Urinary bladder (tissue), 4 donors: ENCODE measurements around the gene CMTM7. TPM values are rescaled to one million over a fixed set of nuclear protein-coding genes. Genes with fewer than 3 reads are reported as not detected.

Experiments used
- DNase-seq: peaks from one replicate; pipeline ENCODE4 v3.0.0-alpha.2; 2015; ENCODE audit errors: extremely low spot score
- H3K27ac ChIP-seq: one replicate; pipeline ENCODE4 v1.5.1; 2013; ENCODE audit warnings: low read depth, mild to moderate bottlenecking, moderate library complexity
- H3K36me3 ChIP-seq: one replicate; pipeline ENCODE4 v1.6.1; 2013; ENCODE audit warnings: mild to moderate bottlenecking, moderate library complexity; ENCODE audit not compliant: insufficient read depth
- H3K4me1 ChIP-seq: one replicate; pipeline ENCODE4 v1.6.1; 2013; ENCODE audit warnings: mild to moderate bottlenecking, moderate library complexity; ENCODE audit not compliant: insufficient read depth
- H3K4me3 ChIP-seq: one replicate; pipeline ENCODE4 v1.5.1; 2013; ENCODE audit warnings: low read depth, low read length
- WGBS: extraction: QIAGEN DNeasy Blood & Tissue Kit; methylation state at CpG from one replicate; pipeline ENCODE4 v1.1.7; 2013; 5-methylcytosine and 5-hydroxymethylcytosine counted together
- polyA plus RNA-seq: library from polyadenylated mRNA; stranded (reverse); fragments of 200-250 nt; gene quantifications from one replicate; pipeline ENCODE4 v1.2.3, GENCODE V29; 2013
- total RNA-seq: library from RNA; depleted of rRNA; stranded (reverse); fragments of >200 nt; gene quantifications from one replicate; pipeline ENCODE4 v1.2.3, GENCODE V29; 2014
- donor health status: healthy with polysubstance abuse.
- donor health status: healthy.

Gene CMTM7
- total and polyA plus RNA-seq, 2 donors: 8.7 to 18.2 TPM

DNA sequence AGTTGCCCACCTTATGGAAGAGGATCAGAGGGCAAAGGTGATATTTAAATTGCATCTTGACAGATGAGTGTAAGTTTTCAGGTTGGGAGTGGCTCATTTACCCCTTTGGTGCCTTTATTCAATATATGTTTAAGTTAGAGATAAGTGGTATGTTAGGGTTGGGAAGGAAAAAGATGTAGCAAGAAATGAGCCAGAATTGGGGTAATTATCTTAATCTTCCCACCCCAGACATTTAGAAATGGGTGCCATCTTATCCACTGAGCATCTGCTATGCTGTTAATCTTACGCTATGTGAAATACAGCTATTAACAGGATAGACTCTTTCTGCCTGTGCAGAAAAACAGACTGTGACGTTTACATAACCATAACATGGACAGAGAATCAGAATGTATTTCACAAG, 6.3 kb downstream of the CMTM7 start:
- no peaks in the 10 kb centered on the region for H3K36me3 ChIP-seq
- H3K27ac ChIP-seq: no peak overlapping the region
- no peak for DNase-seq
- H3K4me1 ChIP-seq: peaks cover 5% of the 10 kb centered on the region
- no peak overlapping the region for H3K4me3 ChIP-seq
- 59% methylated on average over 2 of the region's 2 CpGs for WGBS

DNA sequence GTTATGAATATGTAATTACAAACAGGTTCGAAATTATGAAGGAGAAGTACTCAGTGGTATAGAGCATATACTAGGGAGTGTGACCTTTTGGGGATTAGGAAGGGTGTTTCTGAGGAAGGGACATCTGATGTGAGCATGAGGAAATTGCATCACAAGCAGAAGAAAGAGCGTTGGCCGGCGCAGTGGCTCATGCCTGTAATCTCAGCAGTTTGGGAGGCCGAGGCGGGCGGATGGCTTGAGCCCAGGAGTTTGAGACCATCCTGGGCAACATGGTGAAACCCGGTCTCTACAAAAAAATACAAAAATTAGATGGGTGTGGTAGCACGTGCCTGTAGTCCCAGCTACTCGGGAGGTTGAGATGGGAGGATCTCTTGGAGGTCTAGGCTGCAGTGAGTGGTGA, 6.9 kb downstream of the CMTM7 start:
- Histone ChIP-seq H3K27ac (no peak overlapping the region), H3K4me1 (peaks cover 5% of the 10 kb centered on the region), H3K4me3 (no peak overlapping the region), H3K36me3 (no peaks in the 10 kb centered on the region)
- WGBS: 81% methylated on average over 10 of the region's 10 CpGs
- DNase-seq: no peak

- 53% methylated on average over 2 of the region's 2 CpGs for WGBS
- Histone ChIP-seq H3K4me1 (peaks cover 5% of the 10 kb centered on the region), H3K4me3 (no peak overlapping the region), H3K36me3 (no peaks in the 10 kb centered on the region), H3K27ac (no peak overlapping the region)
- no peak for DNase-seq
Observed at GRCh38 chr3:32399030-32399620, 7.5 kb downstream of the CMTM7 start.

DNA sequence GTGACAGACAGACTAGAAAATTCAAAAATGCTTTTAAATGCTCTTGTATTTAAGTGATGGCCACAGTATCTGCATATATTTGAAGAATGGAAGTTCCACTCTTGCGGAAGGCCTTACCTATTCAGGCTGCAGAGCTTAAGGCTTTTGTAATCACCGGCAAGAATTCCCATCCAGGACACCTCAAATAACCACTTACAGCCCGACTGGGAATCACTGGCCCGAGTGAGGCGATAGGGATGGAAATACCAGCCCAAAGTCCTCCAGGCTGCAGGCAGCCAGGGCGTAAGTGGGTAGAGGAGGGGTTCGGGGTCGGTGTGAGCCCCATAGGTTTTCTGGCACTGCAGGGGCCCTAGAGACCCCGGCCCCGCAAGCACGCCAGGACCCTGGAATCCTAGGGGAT, 9.5 kb downstream of the CMTM7 start:
- Histone ChIP-seq H3K36me3 (no peaks in the 10 kb centered on the region), H3K27ac (peak overlapping the region; percentile 99)
- WGBS: 20% methylated on average over 11 of the region's 11 CpGs

DNA sequence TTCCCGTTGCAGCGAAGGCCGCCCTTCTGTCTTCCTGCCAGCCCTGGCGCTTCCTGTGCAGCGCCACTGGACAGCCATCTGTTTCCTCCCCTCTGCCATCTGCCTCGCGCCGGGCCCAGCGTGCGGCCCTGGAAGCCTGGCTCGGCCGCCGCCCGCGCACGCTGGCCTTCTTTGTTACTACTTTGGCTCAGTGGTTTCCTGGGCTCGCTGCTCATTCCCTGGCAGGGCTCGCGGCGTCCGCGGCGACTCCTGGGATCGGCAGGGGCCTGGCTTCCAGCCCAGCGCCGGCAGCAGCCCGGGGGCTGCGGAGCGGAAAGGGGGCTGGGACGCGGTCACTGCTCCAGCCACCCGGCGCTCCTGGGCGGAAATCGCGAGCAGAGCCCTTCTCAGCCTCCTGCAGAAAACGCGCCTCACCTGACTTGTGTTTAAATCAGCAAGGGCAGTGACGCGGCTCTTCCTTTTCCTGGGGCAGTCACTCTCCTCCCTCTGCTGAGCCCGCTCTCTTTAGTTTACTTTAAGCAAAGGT, 10.0 kb downstream of the CMTM7 start:
- no peaks in the 10 kb centered on the region for H3K36me3 ChIP-seq
- DNase-seq: no peak
- H3K27ac ChIP-seq: peak overlapping the region; percentile 99
- 1% methylated on average over 41 of the region's 41 CpGs for WGBS
- H3K4me3 ChIP-seq: peak overlapping the region; percentile 48
- H3K4me1 ChIP-seq: peaks cover 5% of the 10 kb centered on the region

More for the DNA sequence above, 9.5 kb downstream of the CMTM7 start:
- peaks cover 5% of the 10 kb centered on the region for H3K4me1 ChIP-seq
- H3K4me3 ChIP-seq: peak overlapping the region; percentile 48
- DNase-seq: no peak

DNA sequence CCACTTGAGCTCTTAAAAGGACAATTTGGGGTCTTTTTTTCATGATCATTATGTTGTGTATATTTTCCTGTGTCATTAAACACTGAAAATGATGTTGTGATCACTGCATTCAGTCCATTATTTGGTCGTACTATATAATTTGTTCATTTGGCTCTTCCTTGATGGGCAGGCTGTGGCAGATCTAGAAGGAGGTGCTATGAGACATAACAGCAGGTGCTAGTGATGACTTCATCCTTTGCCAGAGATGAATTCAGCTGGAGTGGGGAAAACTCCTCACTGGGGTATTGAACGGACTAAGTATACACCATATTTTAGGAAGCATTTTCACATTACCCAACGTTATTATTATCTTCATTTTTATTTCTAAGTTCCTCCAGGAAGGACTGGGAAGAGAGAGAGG, 12.0 kb downstream of the CMTM7 start:
- peaks cover 5% of the 10 kb centered on the region for H3K4me1 ChIP-seq
- 85% methylated on average over 3 of the region's 3 CpGs for WGBS
- no peak for DNase-seq
- no peaks in the 10 kb centered on the region for H3K36me3 ChIP-seq
- H3K27ac ChIP-seq: no peak overlapping the region
- H3K4me3 ChIP-seq: no peak overlapping the region

DNA sequence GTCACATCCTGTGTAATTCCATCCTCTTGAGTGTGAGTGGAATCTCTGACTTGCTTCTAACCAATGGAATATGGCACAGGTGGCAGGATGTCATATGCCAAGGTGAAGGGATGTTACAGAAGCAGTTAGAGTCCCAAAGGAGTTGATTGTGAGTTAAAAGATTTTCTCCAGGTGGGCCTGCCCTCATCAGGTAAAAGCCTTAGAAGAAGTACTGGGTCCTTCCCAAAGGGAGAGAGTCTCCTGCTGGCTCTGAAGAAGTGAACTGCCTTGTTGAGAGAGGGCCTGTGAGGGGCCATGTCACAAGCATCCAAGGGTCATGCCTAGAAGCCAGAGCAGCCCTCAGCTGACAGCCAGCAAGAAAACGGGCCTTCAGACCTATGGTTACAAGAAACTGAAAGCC, 13.1 kb downstream of the CMTM7 start:
- 87% methylated on average over 1 of the region's 1 CpG for WGBS
- H3K4me3 ChIP-seq: no peak overlapping the region
- no peak overlapping the region for H3K27ac ChIP-seq
- DNase-seq: no peak
- peaks cover 5% of the 10 kb centered on the region for H3K4me1 ChIP-seq
- H3K36me3 ChIP-seq: no peaks in the 10 kb centered on the region

DNA sequence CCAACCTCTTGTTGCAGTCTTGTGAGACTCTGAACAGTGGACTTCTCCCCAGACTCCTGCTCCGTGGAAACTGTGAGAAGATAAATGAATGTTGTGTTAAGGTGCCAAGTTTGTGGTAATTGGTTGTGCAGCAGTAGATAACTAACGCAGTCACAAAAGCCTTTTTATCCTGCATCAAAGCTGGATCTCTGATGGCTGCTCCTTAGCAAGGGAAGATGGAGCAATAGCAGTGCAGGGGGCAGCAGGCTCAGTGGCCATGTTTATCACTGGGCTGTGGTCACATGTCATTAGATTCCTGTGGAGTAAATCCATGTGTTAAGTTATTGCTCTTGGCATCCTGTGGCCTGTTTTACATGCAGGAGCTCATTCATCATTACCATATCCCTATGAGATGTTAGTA, 13.5 kb downstream of the CMTM7 start:
- WGBS: 35% methylated on average over 2 of the region's 2 CpGs
- H3K36me3 ChIP-seq: no peaks in the 10 kb centered on the region
- H3K4me1 ChIP-seq: peaks cover 5% of the 10 kb centered on the region
- H3K4me3 ChIP-seq: no peak overlapping the region
- no peak for DNase-seq
- H3K27ac ChIP-seq: no peak overlapping the region

- Histone ChIP-seq H3K27ac (no peak overlapping the region), H3K36me3 (no peaks in the 10 kb centered on the region), H3K4me3 (no peak overlapping the region), H3K4me1 (peaks cover 5% of the 10 kb centered on the region)
- DNase-seq: no peak
- WGBS: 58% methylated on average over 7 of the region's 7 CpGs
Observed at GRCh38 chr3:32405711-32406323, 14.2 kb downstream of the CMTM7 start.

GRCh38 chr3:32406486-32407408, 15.1 kb downstream of the CMTM7 start:
- WGBS: 84% methylated on average over 7 of the region's 7 CpGs
- no peak for DNase-seq
- Histone ChIP-seq H3K4me3 (no peak overlapping the region), H3K36me3 (no peaks in the 10 kb centered on the region), H3K4me1 (no peaks in the 10 kb centered on the region), H3K27ac (peak overlapping the region; percentile 43)

DNA sequence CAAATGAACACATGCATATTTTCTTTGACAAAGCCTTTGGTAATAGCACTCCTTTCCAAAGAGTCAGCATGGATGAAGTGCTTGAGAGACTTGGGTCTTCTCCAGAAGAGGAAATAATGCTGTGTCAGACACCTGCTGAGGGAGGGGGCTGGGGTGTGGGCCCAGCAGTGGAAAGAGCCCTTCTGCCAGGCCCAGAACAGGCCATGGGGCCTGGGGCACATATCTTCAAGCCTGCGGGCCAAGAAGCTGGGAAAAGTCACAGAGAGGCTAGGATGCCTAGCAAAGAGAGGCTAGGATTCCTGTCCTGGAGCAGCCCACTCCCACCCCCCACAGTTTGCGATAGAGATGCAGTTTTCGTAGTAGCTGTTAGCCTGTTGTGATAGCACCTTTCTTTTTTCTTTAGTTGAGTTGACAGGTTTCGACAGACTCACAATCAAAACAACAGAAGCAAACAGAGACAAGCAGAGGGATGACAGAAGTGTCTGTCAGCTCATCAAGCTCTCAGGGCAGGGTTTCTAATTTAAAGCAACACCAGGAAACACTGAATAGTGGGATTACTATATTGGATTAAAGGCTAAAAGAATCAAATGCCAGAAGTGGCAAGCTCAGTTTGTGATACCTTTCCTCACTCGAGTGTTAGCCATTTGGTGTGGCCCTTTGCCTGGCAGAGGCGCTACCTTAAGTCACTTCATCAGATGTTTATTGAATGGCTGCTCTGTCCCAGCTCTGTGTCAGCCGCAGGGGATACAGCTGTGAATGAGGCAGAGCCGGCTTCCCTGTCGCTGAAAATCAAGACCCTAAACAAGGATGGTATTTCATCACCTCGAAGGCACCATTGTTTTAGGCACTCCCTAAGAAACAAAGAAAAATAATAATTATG, 19.0 kb downstream of the CMTM7 start:
- no peak overlapping the region for H3K27ac ChIP-seq
- WGBS: 76% methylated on average over 10 of the region's 10 CpGs

DNA sequence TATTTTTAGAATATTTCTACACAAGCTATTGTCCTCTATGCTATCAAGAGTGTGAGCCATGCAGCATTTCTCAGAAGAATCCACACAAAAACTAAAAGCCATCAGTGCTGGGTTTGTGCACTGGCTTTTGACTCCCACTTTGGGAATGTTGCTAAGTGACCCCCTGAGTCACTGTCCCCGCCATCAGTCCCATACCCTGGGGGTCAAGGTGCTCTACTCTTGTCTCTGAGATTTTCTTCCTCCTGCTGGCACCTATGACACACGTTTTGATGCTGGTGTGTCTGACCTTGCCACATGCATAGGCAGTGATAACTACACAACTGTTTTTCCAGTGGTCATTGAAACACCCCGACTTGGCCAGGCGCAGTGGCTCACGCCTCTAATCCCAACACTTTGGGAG, 19.8 kb downstream of the CMTM7 start:
- no peak overlapping the region for H3K27ac ChIP-seq
- DNase-seq: no peak
- no peaks in the 10 kb centered on the region for H3K4me1 ChIP-seq
- WGBS: 89% methylated on average over 5 of the region's 5 CpGs
- H3K36me3 ChIP-seq: no peaks in the 10 kb centered on the region
- no peak overlapping the region for H3K4me3 ChIP-seq

More for the DNA sequence above, 19.0 kb downstream of the CMTM7 start:
- no peak for DNase-seq
- H3K4me3 ChIP-seq: no peak overlapping the region
- H3K36me3 ChIP-seq: no peaks in the 10 kb centered on the region
- no peaks in the 10 kb centered on the region for H3K4me1 ChIP-seq

- 94% methylated on average over 3 of the region's 3 CpGs for WGBS
- DNase-seq: no peak
- no peaks in the 10 kb centered on the region for H3K4me1 ChIP-seq
Observed at GRCh38 chr3:32412887-32413286, 21.2 kb downstream of the CMTM7 start.

More at GRCh38 chr3:32412887-32413286, 21.2 kb downstream of the CMTM7 start:
- Histone ChIP-seq H3K27ac (no peak overlapping the region), H3K4me3 (no peak overlapping the region), H3K36me3 (no peaks in the 10 kb centered on the region)
